ENCODE measurements around the gene KRABD2.

The KRABD2 gene

GRCh38 chr17:8369944-8370343, 6.6 kb downstream of the KRABD2 start:
- TF ChIP-seq CTCF (conservative IDR thresholded peaks at IDR 0.05), result no peak

GRCh38 chr17:8368193-8368592, 8.3 kb downstream of the KRABD2 start:
- TF ChIP-seq CTCF (conservative IDR thresholded peaks at IDR 0.05), result no peak
- no peak overlapping the region for H3K27ac ChIP-seq

More at GRCh38 chr17:8369944-8370343, 6.6 kb downstream of the KRABD2 start:
- no peak overlapping the region for H3K27ac ChIP-seq

GRCh38 chr17:8366231-8366630, 10.3 kb downstream of the KRABD2 start:
- no peak for TF ChIP-seq CTCF (conservative IDR thresholded peaks at IDR 0.05)
- H3K27ac ChIP-seq, result no peak overlapping the region

- TF ChIP-seq CTCF (conservative IDR thresholded peaks at IDR 0.05), result no peak
- no peak overlapping the region for H3K27ac ChIP-seq
Observed at GRCh38 chr17:8365143-8365542, 11.4 kb downstream of the KRABD2 start.

GRCh38 chr17:8362651-8363332, 13.7 kb downstream of the KRABD2 start:
- no peak overlapping the region; the same call in 1 of the 2 replicates for H3K27ac ChIP-seq
- no peak for TF ChIP-seq CTCF (conservative IDR thresholded peaks at IDR 0.05)

GRCh38 chr17:8360751-8361150, 15.8 kb downstream of the KRABD2 start:
- peak overlapping the region; percentile 79 for H3K27ac ChIP-seq
- no peak for TF ChIP-seq CTCF (conservative IDR thresholded peaks at IDR 0.05)

- TF ChIP-seq CTCF (conservative IDR thresholded peaks at IDR 0.05), result no peak
- peak overlapping the region; percentile 79 for H3K27ac ChIP-seq
Observed at GRCh38 chr17:8360260-8360659, 16.2 kb downstream of the KRABD2 start.
